ENCODE measurements around the gene HARBI1. TPM values are rescaled to one million over a fixed set of nuclear protein-coding genes. Genes with fewer than 3 reads are reported as not detected.

Gene HARBI1
- total RNA-seq, 4 donors from 2014 or later, result 0.59 to 5.2 (median 2.6) TPM

DNA sequence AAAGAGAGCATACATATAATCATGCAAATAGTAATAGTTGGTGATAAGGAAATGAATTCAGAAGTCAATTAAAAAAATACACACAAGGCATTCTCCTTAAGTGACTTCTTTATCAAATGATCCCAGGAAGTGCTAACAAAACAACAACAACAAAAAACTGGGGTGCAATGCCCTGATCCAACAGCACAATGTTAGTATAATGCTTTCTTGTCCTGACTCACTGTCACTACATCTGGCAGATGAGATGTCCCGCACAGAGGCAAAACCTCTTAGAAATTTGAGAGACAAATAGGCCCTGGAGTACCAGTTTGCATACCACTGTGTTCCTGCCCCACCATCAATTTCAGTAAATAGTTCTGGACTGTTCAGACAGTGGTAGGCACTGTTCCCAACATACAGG, 12.2 kb downstream of the HARBI1 start:
- TF ChIP-seq EP300 (IDR thresholded peaks at IDR 0.05) (no peak), POLR2A (IDR thresholded peaks at IDR 0.05) (no peak)
- TF ChIP-seq, protein P1, sequence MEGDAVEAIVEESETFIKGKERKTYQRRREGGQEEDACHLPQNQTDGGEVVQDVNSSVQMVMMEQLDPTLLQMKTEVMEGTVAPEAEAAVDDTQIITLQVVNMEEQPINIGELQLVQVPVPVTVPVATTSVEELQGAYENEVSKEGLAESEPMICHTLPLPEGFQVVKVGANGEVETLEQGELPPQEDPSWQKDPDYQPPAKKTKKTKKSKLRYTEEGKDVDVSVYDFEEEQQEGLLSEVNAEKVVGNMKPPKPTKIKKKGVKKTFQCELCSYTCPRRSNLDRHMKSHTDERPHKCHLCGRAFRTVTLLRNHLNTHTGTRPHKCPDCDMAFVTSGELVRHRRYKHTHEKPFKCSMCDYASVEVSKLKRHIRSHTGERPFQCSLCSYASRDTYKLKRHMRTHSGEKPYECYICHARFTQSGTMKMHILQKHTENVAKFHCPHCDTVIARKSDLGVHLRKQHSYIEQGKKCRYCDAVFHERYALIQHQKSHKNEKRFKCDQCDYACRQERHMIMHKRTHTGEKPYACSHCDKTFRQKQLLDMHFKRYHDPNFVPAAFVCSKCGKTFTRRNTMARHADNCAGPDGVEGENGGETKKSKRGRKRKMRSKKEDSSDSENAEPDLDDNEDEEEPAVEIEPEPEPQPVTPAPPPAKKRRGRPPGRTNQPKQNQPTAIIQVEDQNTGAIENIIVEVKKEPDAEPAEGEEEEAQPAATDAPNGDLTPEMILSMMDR (IDR thresholded peaks at IDR 0.05), result no peak
- Histone ChIP-seq H3K36me3 (peaks cover 0 to 10% (median 0%) of the 10 kb centered on the region in 3 donors), H3K4me3 (no peak overlapping the region), H3K27me3 (no peaks in the 10 kb centered on the region), H3K27ac (no peak overlapping the region), H3K9me3 (no peaks in the 10 kb centered on the region), H3K4me1 (peaks cover 0 to 17% (median 7%) of the 10 kb centered on the region in 4 donors)
- 66 to 74% methylated on average over 1 of the region's 1 CpG for WGBS, 2 donors
- no peak for DNase-seq (ENCODE audit: low spot score in 2 of 2)

GRCh38 chr11:46603704-46604308, 13.2 kb downstream of the HARBI1 start:
- H3K36me3 ChIP-seq, result peaks cover 0 to 10% (median 0%) of the 10 kb centered on the region in 3 donors
- H3K27ac ChIP-seq, result no peak overlapping the region
- 92 to 93% methylated on average over 15 of the region's 15 CpGs for WGBS, 2 donors
- no peak for DNase-seq (ENCODE audit: low spot score in 2 of 2)
- H3K4me1 ChIP-seq, result peaks cover 0 to 22% (median 10%) of the 10 kb centered on the region in 4 donors
- H3K9me3 ChIP-seq, result no peaks in the 10 kb centered on the region
- no peaks in the 10 kb centered on the region for H3K27me3 ChIP-seq
- H3K4me3 ChIP-seq, result no peak overlapping the region
- TF ChIP-seq POLR2A (IDR thresholded peaks at IDR 0.05) (no peak), EP300 (IDR thresholded peaks at IDR 0.05) (no peak)
- TF ChIP-seq, protein P1 (IDR thresholded peaks at IDR 0.05), result no peak

DNA sequence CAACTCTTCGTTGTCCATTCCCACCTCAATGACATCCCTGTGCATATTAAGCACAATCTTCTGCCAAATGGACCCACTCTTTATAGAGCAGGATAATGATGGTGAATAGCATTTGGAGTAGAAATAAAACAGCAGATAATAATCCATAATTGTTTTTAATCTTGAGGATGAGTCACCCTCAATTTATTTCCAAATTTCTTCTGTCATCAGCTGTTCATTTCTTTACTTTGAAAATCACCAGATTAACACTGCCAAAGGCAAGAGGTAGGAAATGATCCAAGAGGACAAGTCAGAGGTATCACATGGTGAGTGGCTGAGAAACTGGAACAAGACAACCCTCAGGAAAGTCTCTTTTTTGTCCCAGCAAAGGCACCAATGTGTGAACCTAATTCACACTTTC, 15.9 kb downstream of the HARBI1 start:
- H3K9me3 ChIP-seq, result no peaks in the 10 kb centered on the region
- H3K4me3 ChIP-seq, result no peak overlapping the region
- TF ChIP-seq EP300 (IDR thresholded peaks at IDR 0.05) (no peak), POLR2A (IDR thresholded peaks at IDR 0.05) (no peak)
- TF ChIP-seq, protein P1 (IDR thresholded peaks at IDR 0.05), result no peak
- H3K27ac ChIP-seq, result peak overlapping the region in 2 of 4 donors; percentile 87 to 89
- 50% methylated on average over 1 of the region's 1 CpG for WGBS, 2 donors
- H3K4me1 ChIP-seq, result peaks cover 0 to 22% (median 10%) of the 10 kb centered on the region in 4 donors
- no peaks in the 10 kb centered on the region for H3K27me3 ChIP-seq
- peaks cover 0 to 10% (median 0%) of the 10 kb centered on the region in 3 donors for H3K36me3 ChIP-seq
- DNase-seq (ENCODE audit: low spot score in 2 of 2), result no peak

- H3K27me3 ChIP-seq, result no peaks in the 10 kb centered on the region
- H3K9me3 ChIP-seq, result no peaks in the 10 kb centered on the region
- peak overlapping the region in 3 of 4 donors; percentile 67 to 89 (median 87) for H3K27ac ChIP-seq
- H3K4me1 ChIP-seq, result peaks cover 0 to 22% (median 10%) of the 10 kb centered on the region in 4 donors
- no peak overlapping the region for H3K4me3 ChIP-seq
- TF ChIP-seq POLR2A (IDR thresholded peaks at IDR 0.05), result no peak
- TF ChIP-seq EP300 (IDR thresholded peaks at IDR 0.05), result no peak
- TF ChIP-seq, protein P1 (IDR thresholded peaks at IDR 0.05), result no peak
- no peak for DNase-seq (ENCODE audit: low spot score in 2 of 2)
- WGBS, 2 donors, result 53 to 58% methylated on average over 3 of the region's 3 CpGs
- peaks cover 0 to 10% (median 0%) of the 10 kb centered on the region in 3 donors for H3K36me3 ChIP-seq
These were observed 16.6 kb downstream of the HARBI1 start for GRCh38 chr11:46600194-46600960.
